Prostate gland (tissue), 2 donors: ENCODE data around the gene PDE4D.

Experiments used
- CTCF ChIP-seq, 4 experiments: fragments of 200-600 bp in 2 of 4; fragments of 450-650 bp in 2 of 4; sonication (generic) in 2 of 4; IDR thresholded peaks; 1 replicate in 3 of 4; 2 replicates in 1 of 4; pipeline ENCODE4 v1.5.1; 2016 to 2019; ENCODE audit warnings: antibody characterized with exemption in 4 of 4, mild to moderate bottlenecking in 2 of 4, moderate library complexity in 2 of 4
- POLR2A ChIP-seq: fragments of 450-650 bp; IDR thresholded peaks from one replicate; pipeline ENCODE4 v1.6.1; 2016; ENCODE audit warnings: antibody characterized with exemption, mild to moderate bottlenecking

DNA sequence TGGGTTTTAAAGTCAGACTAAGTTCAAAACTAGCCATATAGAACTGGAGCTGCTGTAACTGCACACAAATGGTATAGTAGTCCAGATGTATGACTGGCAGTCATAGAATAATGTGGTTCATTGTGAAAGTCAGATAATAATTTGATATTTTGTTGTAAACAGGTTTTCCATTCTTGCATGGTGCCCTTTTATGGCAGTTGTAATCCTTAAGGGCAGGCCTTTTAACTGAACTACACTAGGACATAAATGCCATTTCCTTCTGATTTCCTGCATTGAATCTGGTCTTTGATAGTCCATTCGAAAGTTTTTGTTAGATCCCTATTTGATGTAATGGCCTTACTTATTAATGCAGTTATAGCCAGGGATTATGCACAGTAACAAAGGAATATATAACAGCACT, 632.6 kb downstream of the PDE4D start:
- TF ChIP-seq CTCF (IDR thresholded peaks at IDR 0.05) (no peak), POLR2A (no peak)
